ENCODE measurements around the gene S100A2.
"Not testable (repeated sequence)": the region's sequence is repeated elsewhere in the genome, so short reads cannot be mapped to it uniquely, and the experiment has no call there.

GRCh38 chr1:153575081-153575491, 9.4 kb upstream of the S100A2 start:
- TF ChIP-seq CTCF (IDR thresholded peaks at IDR 0.05 in 4 of 5, conservative IDR thresholded peaks at IDR 0.05 in 1 of 5); POLR2A (IDR thresholded peaks at IDR 0.05): not testable (repeated sequence)
